Measurements from ENCODE around the gene MMP28. TPM values are rescaled to one million over a fixed set of nuclear protein-coding genes. Genes with fewer than 3 reads are reported as not detected.

MMP28 gene
- polyA plus RNA-seq, 2 of the 4 experiments (the other 2 are of a cell fraction): 6.6 to 6.7 TPM

- CTCF ChIA-PET: interaction anchor here (10.3 to 30.3 kb wide), 2 partner anchors 10 to 29 kb away, joined by 170 to 2039 read pairs; partner anchors contain the start of genes C17orf50, GAS2L2 and TAF15
- Histone ChIP-seq H3K27ac (no peak overlapping the region), H3K4me2 (no peak overlapping the region), H3K4me3 (no peak overlapping the region), H3K9me3 (no peaks in the 10 kb centered on the region), H3K4me1 (peaks cover 13% of the 10 kb centered on the region)
- TF ChIP-seq FOSB (CRISPR knock-in tag; IDR thresholded peaks at IDR 0.05) (no peak), FOSL2 (IDR thresholded peaks at IDR 0.05) (no peak), FOSL2 (CRISPR knock-in tag; IDR thresholded peaks at IDR 0.05) (no peak), PHF8 (IDR thresholded peaks at IDR 0.05; ENCODE audit: borderline replicate concordance, low read depth) (no peak), CEBPB (IDR thresholded peaks at IDR 0.05) (no peak), POLR2A (IDR thresholded peaks at IDR 0.05; ENCODE audit: low read length) (no peak), CHD4 (IDR thresholded peaks at IDR 0.05; ENCODE audit: borderline replicate concordance) (no peak), RARB (CRISPR knock-in tag; IDR thresholded peaks at IDR 0.05) (no peak), HEYL (CRISPR knock-in tag; IDR thresholded peaks at IDR 0.05) (no peak), REST (IDR thresholded peaks at IDR 0.05) (no peak), USF2 (IDR thresholded peaks at IDR 0.05) (no peak), PBX3 (IDR thresholded peaks at IDR 0.05) (no peak), RNF2 (IDR thresholded peaks at IDR 0.05; ENCODE audit: borderline replicate concordance, low read depth) (no peak), MAFK (IDR thresholded peaks at IDR 0.05; ENCODE audit: partially characterized antibody) (no peak), RAD21 (conservative IDR thresholded peaks at IDR 0.05 in 1 of 2, IDR thresholded peaks at IDR 0.05 in 1 of 2) (no peak), ESRRA (IDR thresholded peaks at IDR 0.05; ENCODE audit: borderline replicate concordance, low read length) (no peak), ZNF302 (CRISPR knock-in tag; IDR thresholded peaks at IDR 0.05) (no peak), JUN (IDR thresholded peaks at IDR 0.05) (no peak), POLR2AphosphoS2 (conservative IDR thresholded peaks at IDR 0.05; ENCODE audit: low read length) (no peak), HDAC2 (IDR thresholded peaks at IDR 0.05) (no peak), BCL3 (IDR thresholded peaks at IDR 0.05) (no peak)
- POLR2A ChIA-PET: interaction anchor here (0.6 to 1.4 kb wide), 2 partner anchors 9 to 11 kb away, joined by 3 to 5 read pairs; no protein-coding TSS in a partner anchor
- FAIRE-seq (no peak), ATAC-seq (no peak), DNase-seq (ENCODE audit: low read depth in 1 of 2, low spot score in 1 of 2) (no peak)
- WGBS (ENCODE audit: missing lambda C conversion rate): 54% methylated on average over 4 of the region's 4 CpGs
Measured at GRCh38 chr17:35797370-35797769, 1.9 kb upstream of the MMP28 start.

GRCh38 chr17:35796942-35797341 lies 1.5 kb upstream of the MMP28 start:
- FAIRE-seq (no peak), DNase-seq (ENCODE audit: low read depth in 1 of 2, low spot score in 1 of 2) (no peak), ATAC-seq (no peak)
- Histone ChIP-seq H3K4me3 (no peak overlapping the region), H3K27ac (no peak overlapping the region), H3K9me3 (no peaks in the 10 kb centered on the region), H3K4me1 (peaks cover 13% of the 10 kb centered on the region), H3K4me2 (no peak overlapping the region)
- 69% methylated on average over 1 of the region's 1 CpG for WGBS (ENCODE audit: missing lambda C conversion rate)
- ChIA-PET POLR2A (interaction anchor here (0.6 to 1.7 kb wide), 5 partner anchors 9 to 44 kb away, joined by 3 to 9 read pairs (median 5); no protein-coding TSS in a partner anchor), CTCF (interaction anchor here (10.3 to 30.3 kb wide), 2 partner anchors 10 to 28 kb away, joined by 170 to 2039 read pairs; partner anchors contain the start of genes C17orf50, GAS2L2 and TAF15)
- TF ChIP-seq EP300 (IDR thresholded peaks at IDR 0.05): no peak
- no peak for TF ChIP-seq MAFK (IDR thresholded peaks at IDR 0.05; ENCODE audit: partially characterized antibody)
- no peak for TF ChIP-seq USF2 (IDR thresholded peaks at IDR 0.05)
- TF ChIP-seq SREBF2 (IDR thresholded peaks at IDR 0.05): no peak
- TF ChIP-seq PBX3 (IDR thresholded peaks at IDR 0.05): no peak
- no peak for TF ChIP-seq EHF (CRISPR knock-in tag; IDR thresholded peaks at IDR 0.05)
- TF ChIP-seq JUNB (IDR thresholded peaks at IDR 0.05): no peak
- no peak for TF ChIP-seq HDAC2 (IDR thresholded peaks at IDR 0.05)
- TF ChIP-seq REST (IDR thresholded peaks at IDR 0.05): no peak

Measured in A549 (cell line).